GM06990 (cell line): ENCODE data around the gene PHLDB2.

ENCODE experiments used
- DNase-seq: peaks from one replicate; pipeline ENCODE4 v3.0.0-alpha.2; 2011; ENCODE audit not compliant: insufficient read length; ENCODE audit errors: extremely low read depth
- H3K27me3 ChIP-seq: replicated peaks from 2 replicates; pipeline ENCODE4 v1.6.0; 2011; ENCODE audit warnings: low read length; ENCODE audit not compliant: control insufficient read depth, insufficient read depth
- H3K36me3 ChIP-seq: 2 replicates; pipeline ENCODE4 v1.5.1; 2011; ENCODE audit warnings: low read length; ENCODE audit not compliant: control insufficient read depth, insufficient read depth
- H3K4me3 ChIP-seq: replicated peaks from 2 replicates; pipeline ENCODE4 v1.5.1; 2011; ENCODE audit warnings: low read depth, mild to moderate bottlenecking, control low read depth, low read length
- CTCF ChIP-seq: IDR thresholded peaks from 2 replicates; pipeline ENCODE4 v1.5.1; 2011; ENCODE audit warnings: low read length, control low read depth, mild to moderate bottlenecking, inconsistent platforms; ENCODE audit not compliant: insufficient read depth, poor library complexity, severe bottlenecking

PHLDB2 gene

GRCh38 chr3:111902534-111902933 lies 43.5 kb downstream of the PHLDB2 start:
- no peak for DNase-seq
- Histone ChIP-seq H3K27me3 (no peaks in the 10 kb centered on the region), H3K4me3 (no peak overlapping the region), H3K36me3 (no peaks in the 10 kb centered on the region)
- no peak for TF ChIP-seq CTCF

DNA sequence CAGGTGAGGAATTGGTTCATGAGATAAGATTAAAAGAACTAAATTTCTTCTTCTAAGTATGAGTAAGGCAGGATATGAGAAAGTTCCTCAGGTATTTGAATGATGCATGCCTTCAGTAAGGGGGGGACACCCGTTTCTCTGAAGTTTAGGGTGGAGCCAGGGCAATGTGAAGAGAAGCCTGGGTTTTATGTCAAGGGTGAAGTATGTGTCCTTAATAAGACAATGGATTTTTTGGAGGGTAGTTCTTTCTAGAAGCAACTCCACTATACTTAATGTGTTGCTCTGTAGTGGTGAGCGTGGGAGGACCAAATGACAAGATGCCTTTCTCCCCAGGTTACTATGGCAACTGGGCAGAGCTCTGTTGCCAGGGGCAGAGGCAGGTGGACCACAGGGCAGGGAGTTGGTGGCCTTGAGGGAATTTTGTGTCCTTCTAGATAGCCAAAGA lies 44.0 kb downstream of the PHLDB2 start:
- no peak overlapping the region for H3K4me3 ChIP-seq
- DNase-seq, result no peak
- no peak for TF ChIP-seq CTCF
- no peaks in the 10 kb centered on the region for H3K36me3 ChIP-seq
- H3K27me3 ChIP-seq, result no peaks in the 10 kb centered on the region

DNA sequence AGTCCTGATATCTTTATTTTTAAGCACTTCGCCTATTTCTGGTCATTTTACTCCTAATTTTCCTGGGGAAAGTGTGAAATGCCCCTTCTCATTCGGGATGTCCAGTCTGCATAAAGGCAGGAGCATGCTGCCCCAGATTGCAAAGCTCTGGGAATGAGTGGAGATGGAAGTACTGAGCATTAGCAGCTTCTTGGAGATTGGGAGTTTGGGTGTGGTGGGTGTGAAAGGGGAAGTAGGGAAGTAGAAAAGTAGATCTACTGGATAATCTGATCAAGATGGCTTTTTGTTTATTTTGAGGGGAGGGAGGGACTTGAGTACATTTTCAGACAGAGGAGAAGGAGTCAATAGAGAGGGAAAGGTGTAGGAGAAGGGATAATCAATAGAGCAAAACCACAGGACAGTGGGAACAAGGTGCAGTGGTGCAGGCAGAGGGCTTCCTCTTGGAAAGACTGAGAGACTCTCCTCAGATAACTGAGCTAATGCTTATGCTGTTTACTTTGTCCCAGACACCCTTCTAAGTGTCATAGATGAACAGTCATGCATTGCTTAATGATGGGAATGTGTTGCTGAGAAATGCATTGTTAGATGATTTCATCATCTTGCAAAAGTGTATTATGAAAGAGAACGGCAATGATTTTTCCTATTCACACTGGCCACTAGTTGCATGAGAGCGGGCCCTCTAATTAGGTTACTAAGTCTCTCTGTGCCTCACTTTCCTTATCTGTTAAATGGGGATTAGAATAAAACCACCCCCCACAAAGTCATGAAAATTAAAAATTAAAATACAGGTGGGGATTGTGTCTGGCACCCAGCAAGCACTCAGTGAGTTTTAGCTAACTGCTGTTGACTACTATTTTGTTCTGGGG lies 45.5 kb downstream of the PHLDB2 start:
- no peak overlapping the region for H3K4me3 ChIP-seq
- no peaks in the 10 kb centered on the region for H3K27me3 ChIP-seq
- H3K36me3 ChIP-seq, result no peaks in the 10 kb centered on the region
- no peak for TF ChIP-seq CTCF
- DNase-seq, result no peak

- no peak overlapping the region for H3K4me3 ChIP-seq
- no peaks in the 10 kb centered on the region for H3K36me3 ChIP-seq
- DNase-seq, result no peak
Measured at GRCh38 chr3:111906656-111907055, 47.6 kb downstream of the PHLDB2 start.

GRCh38 chr3:111907151-111907550 lies 48.1 kb downstream of the PHLDB2 start:
- no peak for DNase-seq
- Histone ChIP-seq H3K36me3 (no peaks in the 10 kb centered on the region), H3K4me3 (no peak overlapping the region), H3K27me3 (no peaks in the 10 kb centered on the region)
- TF ChIP-seq CTCF, result no peak

More at GRCh38 chr3:111906656-111907055, 47.6 kb downstream of the PHLDB2 start:
- no peak for TF ChIP-seq CTCF
- no peaks in the 10 kb centered on the region for H3K27me3 ChIP-seq
